ENCODE data around the gene RETREG1.

- no peak for TF ChIP-seq CTCF (IDR thresholded peaks at IDR 0.05)
- no peak for TF ChIP-seq POLR2A (IDR thresholded peaks at IDR 0.05)
Observed at GRCh38 chr5:16592255-16592654, 24.5 kb downstream of the RETREG1 start.

All from heart left ventricle (tissue), 13 donors.